H7 (cell line): ENCODE data around the gene SV2A. TPM values are rescaled to one million over a fixed set of nuclear protein-coding genes. Genes with fewer than 3 reads are reported as not detected.

Experiments
- total RNA-seq: library from RNA; depleted of rRNA; stranded (reverse); fragments of >200 nt; shearing (Covaris generic); gene quantifications from 2 replicates; pipeline ENCODE4 v1.2.3, GENCODE V29; 2014; rRNA removed

The SV2A gene
- total RNA-seq, 1 experiment from 2014 or later: 42.3 TPM

Other genes starting within 250 kb of the SV2A start
- gene FCGR1A, start 135.2 kb downstream of the SV2A start, total RNA-seq: not detected in 2 replicates
- gene BOLA1, start 18.3 kb downstream of the SV2A start, total RNA-seq: 27.7 and 40.1 TPM in 2 replicates
- 32.8 and 39.7 TPM in 2 replicates for gene SF3B4, start 10.0 kb upstream of the SV2A start, total RNA-seq
- 5.2 and 7.9 TPM in 2 replicates for gene MTMR11, start 19.0 kb upstream of the SV2A start, total RNA-seq
- 17.4 and 19.3 TPM in 2 replicates for gene OTUD7B, start 92.9 kb upstream of the SV2A start, total RNA-seq
- gene VPS45, start 149.9 kb upstream of the SV2A start, total RNA-seq: 49.7 and 54.0 TPM in 2 replicates
- 69.5 and 85.9 TPM in 2 replicates for gene PLEKHO1, start 232.1 kb upstream of the SV2A start, total RNA-seq